Kidney (tissue), 14 donors: Measurements from ENCODE around the gene HSD17B12. TPM values are rescaled to one million over a fixed set of nuclear protein-coding genes. Genes with fewer than 3 reads are reported as not detected.

ENCODE experiments used
- DNase-seq, 5 donors: peaks; one replicate each; pipeline ENCODE4 v3.0.0-alpha.2; 2013 to 2020
- FAIRE-seq: peaks from 2 replicates; lab custom pipeline; 2012; peaks lifted over from hg19 to GRCh38; lab: Jason Lieb, UNC
- H3K27ac ChIP-seq, 2 donors: one replicate each; pipeline ENCODE4 v1.7.0; 2013; ENCODE audit warnings: low read depth in 2 of 2, low read length in 2 of 2, inconsistent platforms in 1 of 2
- H3K27me3 ChIP-seq: one replicate; pipeline ENCODE4 v1.7.1; 2013; ENCODE audit warnings: low read length, inconsistent platforms; ENCODE audit not compliant: control insufficient read depth, insufficient read depth
- H3K36me3 ChIP-seq, 3 donors: one replicate each; pipeline versions ENCODE4 v1.7.0 to v1.7.1; 2013; ENCODE audit warnings: low read length in 3 of 3, control low read depth in 1 of 3, inconsistent platforms in 1 of 3; ENCODE audit not compliant: insufficient read depth in 3 of 3, control insufficient read depth in 2 of 3
- H3K4me1 ChIP-seq, 3 donors: one replicate each; pipeline versions ENCODE4 v1.7.0 to v1.7.1; 2013; ENCODE audit warnings: low read length in 3 of 3, inconsistent platforms in 1 of 3, low read depth in 1 of 3; ENCODE audit not compliant: control insufficient read depth in 2 of 3, insufficient read depth in 2 of 3
- H3K4me3 ChIP-seq, 3 donors: one replicate each; pipeline versions ENCODE4 v1.7.0 to v1.8.1; 2013; ENCODE audit warnings: low read length in 3 of 3, control low read depth in 1 of 3, inconsistent platforms in 1 of 3
- H3K9ac ChIP-seq, 3 donors: one replicate each; pipeline versions ENCODE4 v1.7.0 to v1.7.1; 2013; ENCODE audit warnings: low read length in 3 of 3, control low read depth in 1 of 3, inconsistent platforms in 1 of 3
- H3K9me3 ChIP-seq, 3 donors: one replicate each; pipeline versions ENCODE4 v1.7.0 to v1.7.1; 2013; ENCODE audit warnings: low read length in 3 of 3, control low read depth in 1 of 3, inconsistent platforms in 1 of 3; ENCODE audit not compliant: control insufficient read depth in 2 of 3, insufficient read depth in 1 of 3
- CTCF ChIP-seq: IDR thresholded peaks from 3 replicates; pipeline ENCODE4 v1.5.1; 2012; ENCODE audit warnings: mild to moderate bottlenecking, moderate library complexity, borderline replicate concordance; ENCODE audit not compliant: insufficient read depth; ENCODE audit errors: extremely low read depth
- intact Hi-C: fragments of 100-400 bp; cut with DNase I; formaldehyde crosslinking; loops from one replicate; pipeline ENCODE4 v1.11.1; 2022
- polyA plus RNA-seq: library from polyadenylated mRNA; stranded (reverse); fragments of 350-450 nt; fragmentation: Illumina TruSeq; extraction: RNeasy Lipid Tissue Mini Kit (QIAGEN cat#74804); gene quantifications from one replicate; pipeline ENCODE4 v1.2.3, GENCODE V29; 2014; ENCODE audit warnings: low read depth, low replicate concordance; ENCODE audit not compliant: insufficient read depth
- total RNA-seq: library from RNA; stranded (reverse); fragmentation: NEBNext Ultra II Directional; extraction: Animal tissue kit (Norgen Biotek cat#: 25700); gene quantifications from one replicate; pipeline ENCODE4 v1.2.1, GENCODE V29; 2021
- donor health status: control.
- donor health status: control.
- donor health status: control.
- donor health status: control.
- donor health status: control.
- donor health status: DM: yes; HTN: yes; CAD: no.
- donor health status: Normal renal cell carcinoma (clear cell type).

HSD17B12 gene
- total and polyA plus RNA-seq, 2 donors from 2014 or later, result 76.9 to 100 TPM

DNA sequence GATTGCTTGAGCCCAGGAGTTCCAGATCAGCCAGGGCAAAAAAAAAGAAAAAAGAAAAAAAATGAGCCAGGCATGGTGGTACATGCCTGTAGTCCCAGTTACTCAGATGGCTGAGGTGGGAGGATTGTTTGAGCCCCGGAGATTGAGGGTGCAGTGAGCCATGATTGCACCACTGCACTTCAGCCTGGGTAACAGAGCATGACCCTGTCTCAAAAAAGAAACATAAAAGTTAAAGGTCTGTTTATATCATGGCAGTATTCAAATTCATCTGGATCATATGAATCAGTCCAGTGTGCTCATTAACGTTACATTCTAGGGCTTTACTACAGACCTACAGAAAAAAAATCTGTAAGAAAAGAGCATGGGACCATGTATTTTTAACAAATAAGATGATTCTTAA lies 13.9 kb downstream of the HSD17B12 start:
- H3K27ac ChIP-seq, result no peak overlapping the region
- no peaks in the 10 kb centered on the region for H3K4me1 ChIP-seq
- H3K9ac ChIP-seq, result no peak overlapping the region
- intact Hi-C loops, result no loop called here
- FAIRE-seq (no peak), DNase-seq (peak in 3 of 5 donors; percentile 10 to 21 (median 20))
- TF ChIP-seq CTCF, result no peak
- no peaks in the 10 kb centered on the region for H3K27me3 ChIP-seq
- H3K9me3 ChIP-seq, result no peaks in the 10 kb centered on the region
- no peak overlapping the region for H3K4me3 ChIP-seq
- no peaks in the 10 kb centered on the region for H3K36me3 ChIP-seq

- FAIRE-seq, result no peak
- no peak for DNase-seq
- H3K4me1 ChIP-seq, result no peaks in the 10 kb centered on the region
These were observed 17.1 kb downstream of the HSD17B12 start for GRCh38 chr11:43697679-43698078.

DNA sequence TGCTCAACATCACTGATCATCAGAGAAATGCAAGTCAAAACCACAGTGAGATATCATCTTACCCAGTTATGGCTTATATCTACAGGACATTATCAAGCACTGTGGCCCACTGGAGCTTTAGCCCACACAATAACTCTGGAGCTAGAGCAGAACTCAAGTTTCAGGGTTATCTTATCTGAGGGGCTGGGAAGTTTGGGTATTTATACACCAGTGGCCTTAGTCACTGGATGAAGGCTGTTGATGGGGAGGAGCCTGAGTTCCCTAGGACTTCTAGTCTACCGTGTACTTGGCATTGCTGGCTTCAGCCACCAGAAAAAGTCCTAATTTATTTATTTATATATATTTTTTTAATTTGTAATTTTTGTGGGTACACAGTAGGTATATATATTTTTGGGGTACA lies 19.3 kb downstream of the HSD17B12 start:
- Histone ChIP-seq H3K27me3 (no peaks in the 10 kb centered on the region), H3K36me3 (no peaks in the 10 kb centered on the region), H3K9me3 (peaks cover 0 to 9% (median 2%) of the 10 kb centered on the region in 3 donors), H3K9ac (no peak overlapping the region), H3K4me3 (no peak overlapping the region), H3K4me1 (no peaks in the 10 kb centered on the region), H3K27ac (no peak overlapping the region)
- TF ChIP-seq CTCF, result no peak
- intact Hi-C loops, result no loop called here
- FAIRE-seq (no peak), DNase-seq (no peak)

More at GRCh38 chr11:43697679-43698078, 17.1 kb downstream of the HSD17B12 start:
- TF ChIP-seq CTCF, result no peak
- intact Hi-C loops, result no loop called here
- no peak overlapping the region for H3K4me3 ChIP-seq
- no peaks in the 10 kb centered on the region for H3K36me3 ChIP-seq
- H3K9me3 ChIP-seq, result peaks cover 0 to 9% (median 2%) of the 10 kb centered on the region in 3 donors
- no peak overlapping the region for H3K9ac ChIP-seq
- no peak overlapping the region for H3K27ac ChIP-seq
- no peaks in the 10 kb centered on the region for H3K27me3 ChIP-seq

- Histone ChIP-seq H3K4me1 (no peaks in the 10 kb centered on the region), H3K27me3 (no peaks in the 10 kb centered on the region), H3K9ac (no peak overlapping the region), H3K36me3 (no peaks in the 10 kb centered on the region), H3K4me3 (no peak overlapping the region), H3K27ac (no peak overlapping the region), H3K9me3 (peaks cover 0 to 4% (median under 1%) of the 10 kb centered on the region in 3 donors)
- intact Hi-C loops, result no loop called here
- no peak for DNase-seq
- FAIRE-seq, result no peak
- no peak for TF ChIP-seq CTCF
These were observed 26.1 kb downstream of the HSD17B12 start for GRCh38 chr11:43706631-43707030.
